GM18517 (cell line): ENCODE results near the gene CDH4.

Experiments
- ATAC-seq: cut with Tn5 transposase; IDR thresholded peaks from one replicate; pipeline ENCODE4 v1.9.1; 2021; ENCODE audit warnings: mild to moderate bottlenecking, moderate library complexity; ENCODE audit not compliant: unreplicated experiment

Gene CDH4

DNA sequence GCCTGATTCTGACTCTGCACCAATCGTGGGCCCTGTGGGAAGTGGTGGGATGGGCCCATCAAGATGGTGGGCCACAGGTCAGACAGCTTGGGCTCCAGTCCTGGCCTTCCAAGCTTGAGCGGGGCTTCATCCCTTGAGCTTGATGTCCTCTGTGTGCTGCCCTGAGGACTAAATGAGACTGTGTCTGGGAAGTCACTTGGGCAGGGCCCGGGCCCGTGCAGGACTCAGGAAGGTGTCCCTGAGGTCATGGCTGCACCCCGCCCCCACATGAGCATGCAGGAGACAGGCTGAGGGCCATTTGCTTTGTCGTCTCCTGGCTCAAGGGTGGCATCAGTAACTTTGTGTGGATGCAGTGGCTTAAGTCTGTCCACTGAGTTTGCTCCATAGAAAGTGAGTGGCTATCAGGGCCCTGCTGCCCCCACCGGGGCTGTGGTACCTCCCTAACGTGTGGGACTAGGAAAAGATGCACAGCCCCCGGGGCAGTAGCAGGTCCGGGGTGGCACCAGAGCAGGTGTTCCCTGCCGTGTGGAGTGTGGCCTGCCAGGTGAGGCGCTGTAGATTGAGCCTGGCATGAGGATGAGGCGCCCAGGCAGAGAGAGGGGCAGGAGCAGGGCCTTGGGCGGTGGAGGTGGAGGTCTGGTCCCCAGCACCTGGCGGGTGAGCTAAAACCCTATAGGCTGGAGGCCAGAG is 515.0 kb downstream of the CDH4 start:
- no peak for ATAC-seq

DNA sequence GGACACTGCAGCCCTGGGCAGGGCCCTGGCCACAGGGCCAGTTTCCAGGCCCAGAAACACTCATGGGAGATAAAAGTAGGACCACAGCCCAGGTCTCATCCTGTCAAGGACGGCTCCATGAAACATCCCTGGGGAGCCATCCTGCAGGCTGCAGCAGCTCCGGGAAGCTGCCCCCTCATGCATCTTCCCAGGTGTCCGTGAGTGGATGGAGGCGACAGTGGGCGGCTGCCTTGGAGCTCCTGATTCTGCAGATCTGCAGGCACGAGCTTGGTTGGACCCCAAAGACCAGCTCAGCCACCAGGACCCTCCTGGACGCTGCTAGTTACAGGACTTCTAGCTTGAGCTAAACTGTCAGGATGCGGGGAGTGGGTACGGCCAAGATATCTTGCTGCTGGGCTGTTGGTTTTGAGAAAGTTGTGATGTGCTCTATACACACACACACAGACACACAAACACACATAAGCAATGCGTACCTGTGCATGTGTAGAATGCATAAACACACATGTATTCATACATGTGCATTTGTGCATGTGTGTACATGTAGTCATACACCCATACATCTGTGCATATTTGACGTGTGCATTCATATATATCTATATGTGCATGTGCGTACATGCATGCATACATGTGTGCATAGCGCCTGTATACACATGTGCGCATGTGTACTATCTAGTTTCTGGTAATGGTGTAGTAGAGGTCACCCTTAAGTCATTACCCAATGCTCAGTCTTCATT is 515.9 kb downstream of the CDH4 start:
- no peak for ATAC-seq

DNA sequence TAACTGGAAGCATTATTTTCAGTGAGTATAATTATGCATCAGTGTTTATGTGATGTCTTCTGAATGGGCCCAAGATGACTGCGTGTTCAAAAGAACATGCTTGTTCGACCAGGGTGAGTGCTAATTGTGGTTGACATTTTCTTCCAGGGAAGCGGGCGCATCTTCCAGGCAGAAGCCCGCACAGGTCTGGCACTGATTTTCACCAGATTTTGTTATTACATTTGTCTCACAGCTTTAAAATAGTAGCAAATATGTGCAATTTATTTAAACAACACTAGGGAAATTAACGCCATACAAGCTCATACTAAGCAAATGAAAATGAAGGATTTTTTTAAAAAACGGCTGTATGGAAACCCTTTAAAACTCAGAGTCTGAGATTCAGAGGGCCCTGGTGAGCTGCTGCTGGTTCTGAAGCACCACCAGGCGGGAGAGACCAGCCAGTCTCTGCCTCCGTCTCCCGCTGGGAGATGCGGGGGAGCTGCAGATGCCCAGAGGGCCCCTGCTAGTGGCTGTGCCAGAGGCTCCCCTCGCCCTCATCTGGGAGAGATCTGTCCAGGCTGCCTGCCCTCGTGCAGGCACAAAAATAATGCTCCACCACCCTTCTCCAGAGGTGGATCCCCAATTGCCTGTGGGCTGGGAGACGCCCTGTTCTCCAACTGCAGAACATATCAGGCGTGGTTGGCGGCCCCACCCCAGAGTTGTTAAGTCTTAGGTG is 516.7 kb downstream of the CDH4 start:
- ATAC-seq: no peak

DNA sequence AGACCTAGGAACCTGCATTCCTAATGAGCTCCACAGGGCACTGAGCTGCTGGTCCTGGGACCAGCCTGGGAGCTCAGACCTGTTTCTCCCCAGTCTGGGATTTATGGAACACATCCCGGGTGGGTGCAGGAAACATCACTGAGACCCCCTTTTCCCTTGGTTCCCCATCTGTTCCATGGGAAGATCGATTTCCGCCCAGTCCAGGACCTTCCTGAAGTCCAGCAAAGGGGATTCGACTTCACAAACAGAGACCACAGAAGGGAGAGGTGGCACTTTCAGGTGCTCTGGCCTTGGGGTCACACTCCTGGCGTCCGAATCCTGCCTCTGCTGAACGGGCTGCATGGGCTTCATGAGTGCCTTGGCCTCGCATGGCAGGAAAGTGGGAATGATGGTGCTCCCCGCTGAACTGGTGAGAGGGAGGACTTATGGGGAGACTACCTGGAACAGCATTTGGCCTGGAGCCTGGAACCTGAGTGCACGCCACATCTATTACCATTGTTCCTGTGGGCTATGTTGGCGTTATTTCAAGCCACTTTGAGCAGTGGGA is 517.3 kb downstream of the CDH4 start:
- ATAC-seq: no peak

DNA sequence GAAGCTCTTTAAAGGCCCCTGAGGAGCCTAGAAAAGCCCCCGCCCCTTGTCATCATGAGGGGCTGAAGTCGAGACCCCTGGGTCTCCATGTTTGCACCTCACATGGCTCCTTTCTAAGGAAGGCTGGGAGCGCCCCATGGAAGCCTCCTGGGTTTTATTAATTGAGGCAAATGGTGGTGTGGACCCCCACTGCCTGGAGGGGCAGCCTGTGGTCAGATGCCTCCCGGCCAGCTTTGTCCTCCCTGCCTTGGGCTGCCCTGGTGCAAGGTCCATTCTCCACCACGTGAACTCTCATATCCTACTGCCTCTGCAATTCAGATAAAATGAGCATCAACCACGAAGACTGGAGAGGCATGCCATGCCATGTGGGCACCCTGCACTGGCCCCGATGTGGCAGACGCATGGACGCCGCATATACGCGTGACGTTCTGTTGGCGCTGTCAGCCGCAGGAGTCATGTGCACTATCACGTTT is 518.1 kb downstream of the CDH4 start:
- no peak for ATAC-seq

DNA sequence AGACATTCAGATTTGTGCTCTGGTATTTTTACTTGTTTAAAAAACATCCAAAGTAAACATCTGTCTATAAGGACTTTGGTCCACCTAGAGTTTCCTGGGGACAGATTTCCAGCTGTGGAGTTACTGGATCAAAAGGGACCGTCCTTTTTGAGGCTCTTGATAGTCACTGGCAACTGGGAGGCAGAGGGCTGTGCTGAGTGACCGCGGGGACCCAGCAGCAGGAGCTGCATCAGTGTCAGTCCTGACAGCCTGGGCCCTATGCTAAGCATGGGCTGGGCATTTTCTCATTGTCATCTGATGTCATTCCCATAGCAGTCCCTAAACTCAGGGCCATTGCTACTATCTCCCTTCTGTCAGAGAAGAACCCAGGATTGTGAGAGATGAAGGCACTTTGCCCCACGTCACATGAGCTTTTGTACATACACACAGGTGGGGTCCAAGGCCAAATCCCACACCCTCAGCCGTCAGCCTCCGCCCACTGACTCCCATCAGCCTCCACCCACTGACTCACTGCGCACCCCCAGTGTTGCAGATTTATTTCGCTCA is 519.8 kb downstream of the CDH4 start:
- ATAC-seq: no peak

DNA sequence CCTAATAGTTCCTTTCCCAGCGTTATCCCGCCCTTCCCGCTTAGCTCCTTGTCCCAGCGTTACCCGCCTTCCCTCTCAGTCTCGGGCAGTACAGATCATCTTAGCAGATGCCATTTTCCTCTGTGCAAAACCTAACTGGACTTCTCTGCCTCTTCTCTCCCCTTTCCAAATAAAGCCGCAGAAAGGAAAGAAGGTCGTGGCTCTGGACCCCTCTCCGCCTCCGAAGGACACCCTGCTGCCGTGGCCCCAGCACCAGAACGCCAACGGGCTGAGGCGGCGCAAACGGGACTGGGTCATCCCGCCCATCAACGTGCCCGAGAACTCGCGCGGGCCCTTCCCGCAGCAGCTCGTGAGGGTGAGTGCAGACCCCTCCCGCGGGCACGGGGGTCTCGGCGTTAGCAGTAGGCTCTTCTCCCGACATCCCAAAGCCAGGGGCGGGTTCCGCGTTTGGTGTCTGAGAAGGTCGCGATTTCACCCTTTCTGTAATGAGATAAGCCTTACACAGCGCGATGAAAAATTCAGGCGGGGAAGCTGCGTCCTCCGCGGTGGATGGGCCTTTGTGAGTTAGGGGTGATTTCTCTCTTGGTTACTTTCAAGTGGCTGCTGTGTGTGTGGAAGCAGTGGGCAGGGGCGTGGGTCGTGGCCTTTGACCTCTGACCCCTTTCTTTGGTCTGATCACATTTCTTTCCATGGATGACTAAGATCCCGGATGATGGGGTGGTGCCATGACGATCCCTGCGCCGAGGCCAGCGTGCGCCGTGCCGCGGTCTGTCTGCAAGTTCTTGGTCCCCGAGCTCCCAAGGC is 521.0 kb downstream of the CDH4 start:
- ATAC-seq: no peak

DNA sequence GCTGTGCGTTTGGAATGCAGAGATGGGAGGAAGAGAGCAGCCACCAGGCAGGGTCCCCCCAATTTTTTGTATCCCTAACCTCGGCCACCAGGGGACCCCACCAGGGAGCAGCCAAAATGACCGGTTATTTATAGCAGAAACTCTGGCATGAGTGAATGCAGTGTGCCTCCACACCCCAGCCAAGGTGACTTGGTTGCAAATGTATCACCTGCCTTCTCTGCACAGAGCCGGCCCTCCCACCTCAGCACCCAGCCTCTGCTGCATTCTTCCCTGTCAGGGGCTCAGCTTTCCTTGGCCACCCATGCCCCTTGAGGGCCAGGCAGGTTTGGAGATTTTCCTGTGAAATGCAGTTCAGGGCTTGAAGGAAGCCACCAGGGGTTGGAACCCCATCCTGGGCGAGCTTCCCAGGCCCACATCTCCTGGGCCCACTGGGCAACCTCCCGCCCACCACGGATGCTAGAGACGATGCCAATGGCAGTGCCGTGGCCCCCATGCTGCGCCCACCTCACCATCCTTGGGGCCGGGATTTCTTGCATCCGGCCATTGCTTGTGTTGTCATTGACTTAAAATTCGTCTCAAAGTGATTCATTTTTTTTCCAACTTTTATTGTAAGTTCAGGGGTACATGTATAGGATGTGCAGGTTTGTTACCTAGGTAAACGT is 522.0 kb downstream of the CDH4 start:
- ATAC-seq: no peak

DNA sequence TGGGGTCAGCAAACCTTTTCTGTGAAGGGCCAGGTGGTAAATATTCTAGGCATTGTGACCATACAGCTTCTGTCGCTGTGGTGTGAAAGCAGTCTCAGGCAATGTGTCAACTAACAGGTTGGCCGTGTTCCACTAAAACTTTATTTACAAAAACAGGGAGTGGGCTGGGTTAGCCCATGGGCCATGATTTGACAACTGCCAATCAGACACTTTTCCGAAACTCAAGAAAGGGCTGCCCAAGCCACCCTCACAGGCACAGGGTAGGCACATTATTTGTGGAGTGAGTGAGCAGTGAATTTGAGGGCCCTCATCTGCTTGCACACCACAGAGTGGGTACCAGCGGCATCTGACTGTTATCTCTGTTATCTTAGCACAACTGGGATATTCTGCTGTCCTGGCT is 523.4 kb downstream of the CDH4 start:
- ATAC-seq: no peak

DNA sequence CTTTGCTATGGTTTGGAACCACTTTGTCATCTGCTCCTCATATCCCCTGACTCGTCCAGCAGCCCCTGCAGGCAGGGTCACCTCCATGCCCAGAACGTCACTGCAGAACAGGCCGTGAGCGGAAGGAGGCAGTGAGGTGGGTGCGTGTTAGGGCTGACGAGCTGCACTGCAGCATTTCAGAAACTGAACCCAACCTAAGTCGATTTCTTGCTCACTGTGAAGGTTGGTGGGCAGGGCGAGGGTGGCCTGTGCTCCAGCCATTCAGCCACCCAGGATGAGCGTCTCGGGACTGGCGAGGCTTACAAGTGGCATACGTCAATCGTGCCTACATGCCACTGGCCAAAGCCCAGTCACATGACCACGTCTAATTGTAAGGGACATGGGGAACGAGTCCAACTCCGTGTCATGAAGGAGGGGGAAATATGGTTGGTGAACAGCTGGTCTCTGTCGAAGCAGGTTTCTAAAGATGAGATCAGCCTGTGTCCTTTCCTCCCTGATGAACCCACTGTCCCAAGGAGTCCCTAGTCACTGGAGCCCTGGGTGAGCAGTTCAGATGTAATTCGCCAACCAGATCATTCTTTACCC is 524.5 kb downstream of the CDH4 start:
- no peak for ATAC-seq

DNA sequence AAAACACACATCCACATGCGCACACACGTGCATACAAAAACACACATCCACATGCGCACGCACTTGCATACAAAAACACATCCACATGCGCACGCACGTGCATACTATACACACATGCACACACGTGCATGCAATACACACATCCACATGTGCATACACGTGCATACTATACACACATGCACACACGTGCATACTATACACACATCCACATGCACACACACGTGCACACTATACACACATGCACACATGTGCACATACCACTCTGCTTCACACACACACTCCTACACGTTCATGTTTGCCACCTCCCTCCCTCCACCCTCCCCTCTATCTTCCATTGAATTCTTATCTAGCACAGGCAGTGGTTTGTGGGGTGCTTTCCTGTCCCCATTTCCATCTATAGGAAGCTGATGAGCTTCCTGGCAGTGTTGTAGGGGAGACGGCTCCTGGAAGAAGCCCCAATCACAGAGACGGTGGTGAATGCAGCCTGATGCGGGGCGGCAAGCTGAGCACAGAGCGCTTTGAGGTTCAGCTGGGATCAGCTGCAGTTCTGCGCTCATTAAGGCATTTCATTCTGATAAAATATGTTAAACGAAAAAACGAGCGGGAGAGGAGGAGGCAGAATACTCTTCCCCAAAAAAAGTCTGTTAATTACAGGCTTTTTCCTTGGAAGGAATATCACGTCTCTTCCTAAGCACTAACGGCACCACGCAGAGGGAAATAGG is 525.9 kb downstream of the CDH4 start:
- ATAC-seq: no peak

DNA sequence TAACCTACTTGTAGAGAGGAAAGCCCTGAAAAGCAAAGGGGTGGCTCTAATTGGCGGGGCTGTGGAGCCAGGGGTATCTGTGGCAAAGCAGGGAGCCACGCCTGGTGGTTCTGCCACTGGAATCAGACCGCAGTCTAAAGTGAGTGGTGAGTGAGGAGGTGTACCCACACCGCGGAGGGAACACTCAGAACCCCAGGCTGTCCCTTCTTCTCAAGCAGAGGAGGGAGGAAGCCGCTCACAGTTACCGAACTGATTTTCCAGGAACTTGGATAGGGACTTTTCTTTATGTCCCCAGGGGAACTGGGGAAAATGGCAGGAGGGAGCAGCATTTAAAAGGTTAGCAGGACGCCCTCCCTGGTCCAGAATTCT is 526.4 kb downstream of the CDH4 start:
- no peak for ATAC-seq

DNA sequence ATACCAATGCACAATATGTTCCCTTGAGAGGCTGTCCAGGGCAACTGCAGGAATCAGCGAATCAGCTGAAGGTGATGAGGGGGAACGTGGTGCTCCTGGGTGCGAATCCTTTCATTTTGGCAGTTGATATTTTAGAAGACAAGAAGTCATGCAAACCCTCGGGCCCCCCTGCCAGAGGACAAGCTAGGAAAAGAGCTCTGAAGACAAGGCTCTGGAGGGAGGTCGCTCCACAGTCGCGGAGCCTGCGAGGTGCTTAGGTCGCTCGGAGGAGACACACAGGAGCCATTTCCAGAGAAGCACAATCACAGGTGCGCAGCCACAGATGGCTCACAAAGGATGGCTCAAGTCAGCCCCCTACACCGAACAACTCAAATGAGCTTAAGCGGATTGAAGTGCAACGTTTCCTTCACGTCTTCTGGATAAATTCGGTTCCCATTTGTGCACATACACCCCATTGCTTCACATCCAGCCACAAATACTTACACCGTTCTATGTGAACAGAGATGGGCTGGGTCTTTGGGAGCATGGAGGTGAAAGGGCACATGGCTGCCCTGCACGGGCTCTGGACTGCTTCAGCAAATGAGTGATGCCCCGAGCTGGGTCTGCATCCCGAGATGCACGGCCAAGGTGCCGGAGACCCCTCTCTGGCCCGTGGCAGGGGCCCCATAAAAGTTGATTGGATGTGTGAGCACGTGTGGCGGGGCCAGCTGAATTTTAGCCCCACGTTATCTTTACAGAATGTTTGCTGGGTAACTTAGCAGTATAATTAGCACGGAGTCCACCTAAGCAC is 527.3 kb downstream of the CDH4 start:
- ATAC-seq: no peak

DNA sequence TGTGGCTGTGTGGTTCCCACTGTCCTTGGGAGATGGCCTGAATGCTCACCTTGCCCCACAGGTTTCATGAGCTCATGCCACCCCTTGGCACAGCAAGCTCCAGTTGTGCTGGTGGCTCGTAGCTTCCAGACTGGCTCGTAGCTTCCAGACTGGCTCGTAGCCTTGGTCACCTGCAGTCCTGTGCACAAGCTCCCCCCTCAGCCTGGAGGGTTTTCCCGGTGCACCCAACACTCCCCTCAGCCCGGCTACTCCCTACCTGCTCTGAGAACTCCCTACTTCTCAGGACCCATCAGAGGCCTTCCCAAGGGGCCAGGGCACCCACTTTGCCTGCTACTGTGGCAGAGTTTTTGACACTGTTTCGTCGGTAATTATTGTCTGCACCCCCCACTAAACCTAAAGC is 528.0 kb downstream of the CDH4 start:
- no peak for ATAC-seq

DNA sequence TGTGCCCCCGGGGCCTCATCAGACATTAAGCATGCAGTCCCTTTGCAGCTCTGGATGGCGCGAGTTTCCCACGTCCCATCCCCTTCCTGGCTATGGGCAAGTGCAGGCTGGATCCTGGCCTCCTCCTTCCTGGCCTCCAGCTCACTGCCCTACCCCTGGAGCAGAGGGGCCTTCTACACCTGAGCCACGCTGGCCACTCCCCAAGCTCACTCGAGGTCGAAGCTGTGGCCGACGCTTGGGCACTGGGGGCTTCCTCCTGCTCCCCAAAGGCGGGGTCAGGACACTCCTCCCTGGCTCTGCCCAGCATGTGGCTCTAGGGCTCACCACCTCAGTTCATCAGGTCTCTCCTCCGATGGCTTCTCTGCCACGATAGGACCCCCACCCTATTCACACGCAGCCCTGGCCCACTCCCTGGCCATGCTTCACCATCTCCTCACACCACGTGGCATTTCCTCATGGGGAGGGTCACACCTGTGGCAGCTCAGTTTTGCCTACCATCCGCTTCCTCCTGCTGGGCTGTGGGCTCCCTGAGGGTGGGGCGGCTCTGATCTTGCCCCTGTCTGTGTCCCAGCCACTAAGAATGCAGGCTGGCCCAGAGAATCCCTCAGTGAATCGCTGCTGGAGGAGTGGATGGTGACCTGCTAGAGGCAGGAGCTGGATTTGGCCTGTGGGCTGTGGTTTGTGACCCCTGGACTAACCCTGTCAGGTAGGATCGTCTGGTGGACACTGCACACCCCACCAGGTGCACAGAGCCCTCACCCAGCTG is 532.9 kb downstream of the CDH4 start:
- ATAC-seq: no peak

DNA sequence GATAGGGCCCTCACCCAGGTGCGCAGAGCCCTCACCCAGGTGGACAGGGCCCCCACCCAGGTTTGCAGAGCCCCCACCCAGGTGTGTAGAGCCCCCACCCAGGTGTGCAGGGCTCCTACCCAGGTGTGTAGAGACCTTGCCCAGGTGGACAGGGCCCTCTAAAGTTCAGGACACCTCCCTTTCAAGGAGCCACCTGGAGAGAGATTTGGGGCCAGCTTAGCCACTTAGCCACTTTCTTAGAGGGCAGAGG is 533.4 kb downstream of the CDH4 start:
- ATAC-seq: no peak

DNA sequence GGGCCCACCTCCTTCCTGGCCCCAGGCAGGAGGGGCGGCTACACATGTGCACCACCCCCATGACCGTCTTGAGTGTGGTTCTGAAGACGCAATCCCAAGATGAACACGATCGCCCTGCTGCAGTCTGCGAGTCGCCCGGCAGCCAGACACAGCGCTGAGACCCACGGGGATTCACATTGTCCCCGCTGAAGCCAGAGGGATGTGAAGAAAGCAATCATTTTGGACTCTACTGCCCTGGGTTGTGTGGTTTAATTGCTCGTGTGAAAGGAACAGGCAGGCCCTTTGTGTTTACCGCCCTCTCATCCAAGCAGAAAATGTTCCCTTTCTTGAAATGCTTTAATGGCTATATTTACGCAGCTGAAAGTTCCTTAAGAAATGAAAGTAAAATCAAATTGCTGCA is 534.2 kb downstream of the CDH4 start:
- no peak for ATAC-seq

DNA sequence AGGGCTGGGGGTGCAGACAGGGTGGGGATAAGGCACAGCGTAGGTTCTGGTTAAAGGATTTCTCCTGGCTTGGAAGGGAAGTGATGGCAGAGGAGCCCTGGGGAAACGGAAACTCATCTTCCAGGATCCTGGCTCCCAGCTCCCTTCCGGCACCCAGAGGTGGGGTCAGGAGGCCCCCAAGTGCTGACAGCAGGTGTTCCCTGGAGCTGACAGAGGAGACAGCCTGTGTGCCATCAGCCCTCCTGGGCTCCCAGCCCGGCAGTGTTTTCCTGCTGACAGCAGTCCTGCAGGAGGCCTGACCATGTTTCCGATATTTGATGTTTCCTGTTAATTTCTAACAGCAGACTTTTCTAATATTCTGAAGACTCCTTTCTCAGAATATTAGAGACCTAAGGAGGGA is 536.3 kb downstream of the CDH4 start:
- no peak for ATAC-seq
